ENCODE data around the gene UMPS.

The UMPS gene

DNA sequence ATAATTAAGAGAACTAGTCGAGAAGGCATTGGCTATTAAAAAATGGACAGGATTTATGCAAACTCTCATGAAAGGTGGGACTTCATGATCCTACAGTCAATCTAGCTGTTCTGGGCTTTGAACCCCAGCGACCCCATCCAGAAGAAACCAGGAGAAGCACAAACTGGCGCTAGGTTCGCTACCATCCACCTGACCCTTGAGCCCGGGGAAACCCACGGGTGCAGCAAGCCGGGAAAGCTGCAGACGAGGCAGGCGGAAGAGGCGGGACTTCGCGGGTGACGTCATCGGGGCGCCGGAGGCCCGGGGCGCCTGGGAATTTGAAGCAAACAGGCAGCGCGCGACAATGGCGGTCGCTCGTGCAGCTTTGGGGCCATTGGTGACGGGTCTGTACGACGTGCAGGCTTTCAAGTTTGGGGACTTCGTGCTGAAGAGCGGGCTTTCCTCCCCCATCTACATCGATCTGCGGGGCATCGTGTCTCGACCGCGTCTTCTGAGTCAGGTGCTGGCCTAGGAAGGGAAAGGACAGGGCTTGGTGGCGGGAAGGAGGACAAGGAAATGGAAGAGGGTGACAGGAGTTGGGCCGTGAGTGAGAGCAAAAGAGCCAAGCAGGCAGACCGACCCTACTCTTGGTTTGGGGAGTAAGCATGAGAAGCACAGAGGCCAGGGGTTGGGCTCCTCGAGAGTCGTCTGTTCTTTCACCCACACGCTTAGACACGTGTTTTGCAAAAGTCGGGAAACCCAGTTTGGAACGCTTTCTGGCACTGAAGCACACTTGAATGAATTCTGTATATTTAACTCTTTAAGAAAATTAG, at the start of gene UMPS:
TSS of gene UMPS (plus strand) at position 324 of the 812 bp plus-strand sequence. CDS start at position 344, 20 bp downstream.
- H3K4me3 ChIP-seq (ENCODE audit: low read length in 2 of 2) = peak within 1 kb of the TSS; percentile 90 to 100
- peak within 1 kb of the TSS; percentile 91 to 97 for H3K9ac ChIP-seq (ENCODE audit: low read length in 2 of 2)
- H3K36me3 ChIP-seq (ENCODE audit: control insufficient read depth in 2 of 2, insufficient read depth in 2 of 2, low read length in 2 of 2) = peaks cover 0 to 2% of the 10 kb centered on the region in 2 donors
- peaks cover 16% of the 10 kb centered on the region for H3K4me1 ChIP-seq (ENCODE audit: control insufficient read depth, insufficient read depth, low read length)
- H3K9me3 ChIP-seq (ENCODE audit: control insufficient read depth in 2 of 2, low read length in 2 of 2) = no peaks in the 10 kb centered on the region
- peak within 1 kb of the TSS; percentile 64 for H3K27ac ChIP-seq (ENCODE audit: low read length)
- no peaks in the 10 kb centered on the region for H3K27me3 ChIP-seq (ENCODE audit: control insufficient read depth in 1 of 2, insufficient read depth in 2 of 2, low read length in 2 of 2)

DNA sequence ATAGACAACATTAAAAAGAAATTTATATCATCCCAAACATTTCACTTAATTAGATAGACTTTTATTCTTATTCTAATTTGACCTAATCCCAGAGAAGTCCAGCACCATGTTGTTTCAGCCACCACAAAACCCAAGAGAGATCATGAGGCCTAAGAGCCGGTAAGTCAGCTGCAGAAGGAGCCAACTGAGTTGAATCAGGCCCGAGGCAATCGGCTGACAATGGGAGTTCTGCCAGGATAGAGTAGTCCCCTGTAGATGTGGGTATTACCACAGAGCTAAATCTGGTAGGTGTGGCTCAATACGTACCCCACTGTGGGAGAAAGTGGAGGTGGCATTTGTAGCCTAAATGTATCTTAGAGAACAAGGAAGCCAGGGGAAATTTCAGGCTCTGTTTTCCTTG, 49.7 kb upstream of the UMPS start:
- Histone ChIP-seq H3K36me3 (ENCODE audit: control insufficient read depth in 2 of 2, insufficient read depth in 2 of 2, low read length in 2 of 2) (peaks cover 6 to 15% of the 10 kb centered on the region in 2 donors), H3K4me3 (ENCODE audit: low read length in 2 of 2) (no peak overlapping the region), H3K4me1 (ENCODE audit: control insufficient read depth, insufficient read depth, low read length) (no peaks in the 10 kb centered on the region), H3K27me3 (ENCODE audit: control insufficient read depth in 1 of 2, insufficient read depth in 2 of 2, low read length in 2 of 2) (no peaks in the 10 kb centered on the region), H3K9me3 (ENCODE audit: control insufficient read depth in 2 of 2, low read length in 2 of 2) (no peaks in the 10 kb centered on the region), H3K9ac (ENCODE audit: low read length in 2 of 2) (no peak overlapping the region), H3K27ac (ENCODE audit: low read length) (no peak overlapping the region)

DNA sequence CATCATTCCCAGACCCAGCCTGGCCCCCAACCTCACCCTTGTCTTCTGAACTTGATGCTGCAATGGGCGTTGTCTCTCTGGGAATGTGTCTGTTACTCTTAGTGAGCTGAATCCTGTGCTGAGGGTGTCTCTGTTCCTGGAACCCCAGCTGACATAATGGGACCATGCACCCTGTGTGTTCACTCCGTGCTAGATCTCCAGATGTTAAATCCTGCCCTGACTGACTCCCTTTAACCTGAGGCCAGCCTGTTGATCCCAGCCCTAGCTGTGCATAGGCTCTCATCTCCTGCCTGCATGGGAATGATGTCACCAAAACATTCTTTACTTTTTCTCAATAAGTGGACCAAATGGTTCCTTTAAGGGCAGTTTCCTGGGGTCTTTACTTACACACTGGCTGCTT, 48.0 kb upstream of the UMPS start:
- Histone ChIP-seq H3K4me3 (ENCODE audit: low read length in 2 of 2) (no peak overlapping the region), H3K36me3 (ENCODE audit: control insufficient read depth in 2 of 2, insufficient read depth in 2 of 2, low read length in 2 of 2) (peaks cover 3 to 7% of the 10 kb centered on the region in 2 donors), H3K4me1 (ENCODE audit: control insufficient read depth, insufficient read depth, low read length) (no peaks in the 10 kb centered on the region), H3K27ac (ENCODE audit: low read length) (no peak overlapping the region), H3K27me3 (ENCODE audit: control insufficient read depth in 1 of 2, insufficient read depth in 2 of 2, low read length in 2 of 2) (no peaks in the 10 kb centered on the region), H3K9me3 (ENCODE audit: control insufficient read depth in 2 of 2, low read length in 2 of 2) (no peaks in the 10 kb centered on the region), H3K9ac (ENCODE audit: low read length in 2 of 2) (no peak overlapping the region)

DNA sequence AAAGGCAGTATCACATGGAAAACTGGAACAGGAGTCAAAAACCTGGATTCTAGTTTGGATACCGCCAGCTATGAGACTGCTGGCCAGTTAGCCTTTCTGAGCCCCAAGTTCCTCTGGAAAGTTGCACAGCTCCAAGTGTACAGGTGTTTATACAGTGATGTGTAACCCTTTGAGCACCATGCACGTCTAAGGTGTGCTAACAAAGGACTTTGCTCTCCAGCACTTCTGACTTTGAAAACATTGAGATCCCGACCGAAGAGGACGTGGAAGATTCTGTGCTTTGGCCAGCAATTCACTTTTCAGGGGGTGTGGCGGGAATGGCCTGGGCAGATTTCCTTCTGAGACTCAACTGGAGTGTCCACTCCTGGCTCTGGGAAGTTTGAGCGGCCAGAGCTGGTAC, 45.8 kb upstream of the UMPS start:
- H3K4me1 ChIP-seq (ENCODE audit: control insufficient read depth, insufficient read depth, low read length) = peaks cover 4% of the 10 kb centered on the region
- no peak overlapping the region for H3K27ac ChIP-seq (ENCODE audit: low read length)
- no peaks in the 10 kb centered on the region for H3K9me3 ChIP-seq (ENCODE audit: control insufficient read depth in 2 of 2, low read length in 2 of 2)

DNA sequence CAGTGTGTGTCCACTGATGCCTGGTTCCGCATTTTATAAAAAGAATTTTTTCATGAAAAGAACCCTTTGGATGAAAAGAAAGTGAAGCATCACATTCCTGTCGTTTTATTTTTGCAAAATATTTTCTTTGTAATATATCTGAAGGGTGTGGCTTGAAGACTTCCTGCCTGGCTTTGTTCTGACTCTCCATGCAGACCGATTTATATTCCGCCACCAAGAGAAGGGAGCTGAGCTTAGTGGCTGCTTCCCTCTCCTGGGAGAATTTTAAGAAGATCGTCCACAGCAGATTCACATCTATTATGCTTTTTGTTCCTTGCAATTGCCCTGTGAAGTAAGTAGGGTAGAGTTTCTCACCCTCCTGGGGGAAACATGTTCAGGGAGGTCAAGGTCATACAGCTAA, 45.2 kb upstream of the UMPS start:
- H3K27me3 ChIP-seq (ENCODE audit: control insufficient read depth in 1 of 2, insufficient read depth in 2 of 2, low read length in 2 of 2) = no peaks in the 10 kb centered on the region
- no peaks in the 10 kb centered on the region for H3K36me3 ChIP-seq (ENCODE audit: control insufficient read depth in 2 of 2, insufficient read depth in 2 of 2, low read length in 2 of 2)
- no peak overlapping the region for H3K4me3 ChIP-seq (ENCODE audit: low read length in 2 of 2)
- no peaks in the 10 kb centered on the region for H3K9me3 ChIP-seq (ENCODE audit: control insufficient read depth in 2 of 2, low read length in 2 of 2)
- no peak overlapping the region for H3K9ac ChIP-seq (ENCODE audit: low read length in 2 of 2)
- H3K27ac ChIP-seq (ENCODE audit: low read length) = no peak overlapping the region
- H3K4me1 ChIP-seq (ENCODE audit: control insufficient read depth, insufficient read depth, low read length) = peaks cover 4% of the 10 kb centered on the region

More for the DNA sequence above, 45.8 kb upstream of the UMPS start:
- Histone ChIP-seq H3K9ac (ENCODE audit: low read length in 2 of 2) (no peak overlapping the region), H3K4me3 (ENCODE audit: low read length in 2 of 2) (no peak overlapping the region), H3K36me3 (ENCODE audit: control insufficient read depth in 2 of 2, insufficient read depth in 2 of 2, low read length in 2 of 2) (no peaks in the 10 kb centered on the region), H3K27me3 (ENCODE audit: control insufficient read depth in 1 of 2, insufficient read depth in 2 of 2, low read length in 2 of 2) (no peaks in the 10 kb centered on the region)

DNA sequence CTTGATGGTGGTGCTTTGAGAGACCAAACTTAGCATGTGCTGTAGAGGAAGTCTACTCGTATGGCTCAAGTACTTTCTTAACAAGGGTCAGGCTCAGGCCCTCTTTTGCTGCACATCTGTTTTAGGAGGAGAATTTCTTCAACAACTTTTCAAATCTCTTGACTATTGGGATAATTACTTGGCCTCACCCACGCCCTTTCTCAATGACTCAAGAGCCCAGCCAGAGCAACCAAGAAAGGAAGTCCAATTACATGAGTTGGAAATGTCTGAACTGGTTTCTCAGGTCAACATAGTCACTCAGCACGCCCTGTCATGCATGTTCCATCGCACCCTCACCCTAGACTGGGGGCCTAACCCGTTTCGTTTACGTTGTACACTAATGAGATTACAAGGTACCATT, 44.8 kb upstream of the UMPS start:
- Histone ChIP-seq H3K36me3 (ENCODE audit: control insufficient read depth in 2 of 2, insufficient read depth in 2 of 2, low read length in 2 of 2) (no peaks in the 10 kb centered on the region), H3K27ac (ENCODE audit: low read length) (no peak overlapping the region), H3K9ac (ENCODE audit: low read length in 2 of 2) (no peak overlapping the region), H3K9me3 (ENCODE audit: control insufficient read depth in 2 of 2, low read length in 2 of 2) (no peaks in the 10 kb centered on the region), H3K27me3 (ENCODE audit: control insufficient read depth in 1 of 2, insufficient read depth in 2 of 2, low read length in 2 of 2) (no peaks in the 10 kb centered on the region), H3K4me3 (ENCODE audit: low read length in 2 of 2) (no peak overlapping the region), H3K4me1 (ENCODE audit: control insufficient read depth, insufficient read depth, low read length) (peaks cover 4% of the 10 kb centered on the region)

DNA sequence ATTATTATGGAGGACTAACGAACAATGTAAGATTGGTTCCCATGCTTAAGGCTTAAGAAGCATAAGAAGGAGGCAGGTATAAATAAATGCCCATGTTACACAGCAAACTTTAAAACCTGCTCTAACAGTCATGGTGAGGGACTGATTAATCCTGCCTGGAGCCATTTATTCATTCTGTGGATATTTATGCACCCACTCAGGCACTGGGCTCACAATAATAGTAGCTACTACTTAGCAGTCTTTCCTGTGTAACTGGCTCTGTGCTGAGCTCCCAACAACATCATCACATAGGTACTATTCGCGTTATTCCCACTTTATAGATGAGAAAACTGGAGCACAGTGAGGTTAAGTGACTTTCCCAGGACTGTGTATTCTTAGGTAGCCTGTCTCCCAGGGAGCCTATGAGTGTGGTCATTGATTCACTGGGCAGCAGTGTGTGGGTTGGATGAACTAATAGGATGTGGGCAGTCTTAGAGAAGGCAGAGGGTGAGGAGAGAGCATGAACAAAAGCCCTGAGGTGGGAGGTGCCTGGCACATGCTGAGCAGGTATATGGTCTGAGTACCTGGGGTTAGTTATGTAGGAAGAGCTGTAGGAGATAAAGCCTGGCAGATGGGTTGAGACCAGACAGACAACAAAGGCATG, 44.1 kb upstream of the UMPS start:
- Histone ChIP-seq H3K27me3 (ENCODE audit: control insufficient read depth in 1 of 2, insufficient read depth in 2 of 2, low read length in 2 of 2) (no peaks in the 10 kb centered on the region), H3K4me1 (ENCODE audit: control insufficient read depth, insufficient read depth, low read length) (peaks cover 4% of the 10 kb centered on the region), H3K4me3 (ENCODE audit: low read length in 2 of 2) (no peak overlapping the region), H3K36me3 (ENCODE audit: control insufficient read depth in 2 of 2, insufficient read depth in 2 of 2, low read length in 2 of 2) (no peaks in the 10 kb centered on the region), H3K27ac (ENCODE audit: low read length) (no peak overlapping the region), H3K9me3 (ENCODE audit: control insufficient read depth in 2 of 2, low read length in 2 of 2) (no peaks in the 10 kb centered on the region), H3K9ac (ENCODE audit: low read length in 2 of 2) (no peak overlapping the region)

DNA sequence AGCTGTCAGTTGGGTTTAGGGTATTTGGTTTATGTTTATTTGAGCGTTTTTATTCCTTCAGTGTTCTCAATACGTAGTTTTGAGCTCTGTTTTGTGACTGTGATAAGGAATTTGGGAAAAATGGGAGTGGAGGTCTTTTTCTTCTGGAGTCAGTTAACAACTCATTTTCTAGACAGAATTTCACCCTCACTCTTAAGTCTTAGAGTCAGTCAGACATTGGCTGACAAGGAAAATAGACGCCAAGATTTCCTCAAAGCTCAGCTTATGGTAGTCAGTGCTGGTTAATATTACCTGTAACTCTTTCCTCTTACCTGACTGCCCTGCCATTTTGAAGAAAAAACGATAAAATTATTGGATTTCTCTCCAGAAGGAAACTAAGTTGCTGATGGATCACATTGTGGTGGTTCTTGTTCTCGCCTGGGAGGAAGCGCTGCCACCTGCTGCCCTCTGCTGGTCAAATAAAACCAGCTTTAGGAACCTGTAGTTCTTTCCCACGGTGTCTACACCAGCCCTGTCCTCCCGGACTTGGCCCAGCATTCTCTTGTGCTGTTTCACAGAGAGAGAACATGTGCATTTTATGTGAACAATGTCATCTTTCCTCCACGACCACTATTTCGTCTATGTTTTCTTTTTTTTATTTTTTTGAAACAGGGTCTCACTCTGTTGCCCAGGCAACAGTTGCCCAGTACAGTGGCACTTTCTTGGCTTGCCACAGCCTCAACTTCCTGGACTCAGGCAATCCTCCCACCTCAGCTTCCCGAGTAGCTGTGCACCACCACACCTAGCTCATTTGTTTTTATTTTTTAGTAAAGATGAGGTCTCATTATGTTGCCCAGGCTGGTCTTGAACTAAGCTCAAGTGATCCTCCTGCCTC, 41.4 kb upstream of the UMPS start:
- Histone ChIP-seq H3K9ac (ENCODE audit: low read length in 2 of 2) (no peak overlapping the region), H3K4me3 (ENCODE audit: low read length in 2 of 2) (no peak overlapping the region), H3K27ac (ENCODE audit: low read length) (no peak overlapping the region), H3K9me3 (ENCODE audit: control insufficient read depth in 2 of 2, low read length in 2 of 2) (no peaks in the 10 kb centered on the region), H3K27me3 (ENCODE audit: control insufficient read depth in 1 of 2, insufficient read depth in 2 of 2, low read length in 2 of 2) (no peaks in the 10 kb centered on the region), H3K36me3 (ENCODE audit: control insufficient read depth in 2 of 2, insufficient read depth in 2 of 2, low read length in 2 of 2) (no peaks in the 10 kb centered on the region), H3K4me1 (ENCODE audit: control insufficient read depth, insufficient read depth, low read length) (peaks cover 4% of the 10 kb centered on the region)

DNA sequence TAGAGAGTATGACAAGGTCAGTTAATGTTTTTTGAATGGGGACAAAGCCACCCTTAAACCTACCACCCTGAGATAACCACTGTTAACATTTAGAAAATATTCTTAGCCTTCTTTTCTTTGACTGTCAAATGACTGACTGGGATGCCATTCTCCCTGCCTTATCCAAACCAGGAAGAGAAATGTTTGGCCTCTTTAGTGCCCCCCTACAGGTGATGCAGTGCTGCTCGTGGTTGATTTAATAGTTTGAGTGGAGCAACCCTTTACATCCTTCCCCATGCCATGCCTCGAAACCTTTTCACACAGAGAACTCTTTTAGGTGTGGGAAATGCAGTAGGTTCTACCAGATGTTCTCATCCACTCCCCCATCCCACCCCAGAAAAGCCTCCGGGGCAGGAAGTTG, 38.7 kb upstream of the UMPS start:
- H3K27me3 ChIP-seq (ENCODE audit: control insufficient read depth in 1 of 2, insufficient read depth in 2 of 2, low read length in 2 of 2) = no peaks in the 10 kb centered on the region
- no peaks in the 10 kb centered on the region for H3K9me3 ChIP-seq (ENCODE audit: control insufficient read depth in 2 of 2, low read length in 2 of 2)
- no peak overlapping the region for H3K4me3 ChIP-seq (ENCODE audit: low read length in 2 of 2)
- H3K4me1 ChIP-seq (ENCODE audit: control insufficient read depth, insufficient read depth, low read length) = peaks cover 4% of the 10 kb centered on the region
- H3K36me3 ChIP-seq (ENCODE audit: control insufficient read depth in 2 of 2, insufficient read depth in 2 of 2, low read length in 2 of 2) = no peaks in the 10 kb centered on the region
- no peak overlapping the region for H3K27ac ChIP-seq (ENCODE audit: low read length)
- H3K9ac ChIP-seq (ENCODE audit: low read length in 2 of 2) = no peak overlapping the region

DNA sequence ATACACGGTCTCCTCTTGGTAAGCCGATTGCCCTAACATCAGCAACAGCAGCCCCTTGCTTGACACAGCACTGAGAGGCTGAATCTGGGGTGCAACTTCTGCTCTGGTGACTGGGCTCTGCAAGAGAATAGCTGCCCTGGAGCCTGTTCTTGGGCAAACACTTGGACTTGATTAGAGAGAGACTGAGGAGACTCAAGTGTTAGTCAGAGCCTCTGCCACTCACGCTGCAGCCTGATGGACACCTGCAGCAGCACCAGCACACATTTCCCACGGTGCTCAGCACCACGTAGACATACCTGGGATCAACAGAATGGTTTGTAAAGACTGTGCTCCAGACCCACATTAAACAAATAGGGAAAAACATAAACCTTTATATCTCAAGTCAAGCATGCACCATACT, 35.8 kb upstream of the UMPS start:
- H3K27me3 ChIP-seq (ENCODE audit: control insufficient read depth in 1 of 2, insufficient read depth in 2 of 2, low read length in 2 of 2) = no peaks in the 10 kb centered on the region
- H3K27ac ChIP-seq (ENCODE audit: low read length) = no peak overlapping the region
- H3K4me3 ChIP-seq (ENCODE audit: low read length in 2 of 2) = no peak overlapping the region
- no peaks in the 10 kb centered on the region for H3K9me3 ChIP-seq (ENCODE audit: control insufficient read depth in 2 of 2, low read length in 2 of 2)
- no peaks in the 10 kb centered on the region for H3K36me3 ChIP-seq (ENCODE audit: control insufficient read depth in 2 of 2, insufficient read depth in 2 of 2, low read length in 2 of 2)
- H3K9ac ChIP-seq (ENCODE audit: low read length in 2 of 2) = no peak overlapping the region
- H3K4me1 ChIP-seq (ENCODE audit: control insufficient read depth, insufficient read depth, low read length) = no peaks in the 10 kb centered on the region

All from stomach smooth muscle (tissue), 2 donors.